Keratinocyte (primary cell): ENCODE data around the gene GSX1.

Experiments
- CTCF ChIP-seq, 3 experiments: IDR thresholded peaks in 1 of 3; conservative IDR thresholded peaks in 1 of 3; optimal IDR thresholded peaks in 1 of 3; 2 replicates in 2 of 3; 3 replicates in 1 of 3; pipeline versions ENCODE3 to v1.5.1; 2011; ENCODE audit warnings: low read length in 3 of 3, mild to moderate bottlenecking in 3 of 3, moderate library complexity in 2 of 3, control low read depth in 1 of 3, inconsistent platforms in 1 of 3; ENCODE audit not compliant: insufficient read depth in 2 of 3; ENCODE audit errors: extremely low read depth in 1 of 3
- EZH2 ChIP-seq: IDR thresholded peaks from one replicate; pipeline ENCODE4 v1.6.1; 2012; ENCODE audit warnings: inconsistent platforms, mild to moderate bottlenecking, low read length, moderate library complexity

- TF ChIP-seq CTCF (optimal IDR thresholded peaks at IDR 0.05 in 1 of 3, IDR thresholded peaks at IDR 0.05 in 1 of 3, conservative IDR thresholded peaks at IDR 0.05 in 1 of 3; ENCODE audit: extremely low read depth in 1 of 3, insufficient read depth in 2 of 3, low read length in 3 of 3) (no peak), EZH2 (peak; percentile 68)
Measured at GRCh38 chr13:27791146-27791900, 960 bp upstream of the GSX1 start.
